Endothelial cell (in vitro differentiated cells): ENCODE data around the gene SVIL. TPM values are rescaled to one million over a fixed set of nuclear protein-coding genes. Genes with fewer than 3 reads are reported as not detected.
A peak's percentile ranks its signal among the peaks of the same experiment; 100 is the strongest.

ENCODE experiments used
- DNase-seq: peaks from one replicate; pipeline ENCODE4 v3.0.0; 2021; ENCODE audit warnings: low spot score
- H3K27ac Mint-ChIP-seq: one replicate; pipeline ENCODE4 v1.8.0; 2021; ENCODE audit warnings: mixed read lengths, inconsistent platforms; ENCODE audit not compliant: unreplicated experiment
- H3K27me3 Mint-ChIP-seq: one replicate; pipeline ENCODE4 v1.8.0; 2021; ENCODE audit warnings: mild to moderate bottlenecking, moderate library complexity, mixed read lengths, inconsistent platforms; ENCODE audit not compliant: unreplicated experiment
- H3K36me3 Mint-ChIP-seq: one replicate; pipeline ENCODE4 v1.8.0; 2021; ENCODE audit warnings: mild to moderate bottlenecking, low read depth, mixed read lengths, inconsistent platforms; ENCODE audit not compliant: unreplicated experiment
- H3K4me1 Mint-ChIP-seq: one replicate; pipeline ENCODE4 v1.8.0; 2021; ENCODE audit warnings: mild to moderate bottlenecking, mixed read lengths, inconsistent platforms; ENCODE audit not compliant: unreplicated experiment
- H3K4me3 Mint-ChIP-seq: one replicate; pipeline ENCODE4 v1.8.0; 2021; ENCODE audit warnings: mild to moderate bottlenecking, mixed read lengths, inconsistent platforms; ENCODE audit not compliant: unreplicated experiment
- H3K9me3 Mint-ChIP-seq: one replicate; pipeline ENCODE4 v1.8.0; 2021; ENCODE audit warnings: mixed read lengths, inconsistent platforms; ENCODE audit not compliant: unreplicated experiment
- CTCF ChIP-seq: fragments of 200-600 bp; sonication (generic); IDR thresholded peaks from one replicate; pipeline ENCODE4 v1.5.0; 2021; ENCODE audit warnings: antibody characterized with exemption; ENCODE audit not compliant: unreplicated experiment
- total RNA-seq: library from RNA; stranded (reverse); fragmentation: NEBNext Ultra II Directional; extraction: Animal tissue kit (Norgen Biotek cat#: 25700); gene quantifications from one replicate; pipeline ENCODE4 v1.2.1, GENCODE V29; 2021; ENCODE audit not compliant: unreplicated experiment

Gene SVIL
- total RNA-seq, 1 donor from 2014 or later = 125 TPM

GRCh38 chr10:29649561-29650551 is 15.1 kb upstream of the SVIL start:
- Mint-ChIP-seq H3K4me1 (peaks cover 18% of the 10 kb centered on the region), H3K27ac (no peak overlapping the region), H3K4me3 (no peak overlapping the region), H3K27me3 (peaks cover 4% of the 10 kb centered on the region), H3K36me3 (peaks cover 25% of the 10 kb centered on the region), H3K9me3 (no peaks in the 10 kb centered on the region)
- DNase-seq = no peak
- no peak for TF ChIP-seq CTCF

GRCh38 chr10:29648983-29649268 is 14.2 kb upstream of the SVIL start:
- no peak for TF ChIP-seq CTCF
- peaks cover 4% of the 10 kb centered on the region for H3K27me3 Mint-ChIP-seq
- peaks cover 26% of the 10 kb centered on the region for H3K36me3 Mint-ChIP-seq
- H3K4me1 Mint-ChIP-seq = peaks cover 18% of the 10 kb centered on the region
- no peak overlapping the region for H3K27ac Mint-ChIP-seq
- H3K9me3 Mint-ChIP-seq = no peaks in the 10 kb centered on the region
- no peak for DNase-seq
- H3K4me3 Mint-ChIP-seq = no peak overlapping the region

- Mint-ChIP-seq H3K4me1 (peaks cover 18% of the 10 kb centered on the region), H3K9me3 (no peaks in the 10 kb centered on the region), H3K27me3 (peaks cover 4% of the 10 kb centered on the region), H3K36me3 (peaks cover 30% of the 10 kb centered on the region), H3K27ac (peak overlapping the region; percentile 38), H3K4me3 (no peak overlapping the region)
- TF ChIP-seq CTCF = no peak
- DNase-seq = no peak
Measured at GRCh38 chr10:29648114-29648982, 13.6 kb upstream of the SVIL start.

- peaks cover 31% of the 10 kb centered on the region for H3K36me3 Mint-ChIP-seq
- DNase-seq = no peak
- H3K9me3 Mint-ChIP-seq = no peaks in the 10 kb centered on the region
- no peak overlapping the region for H3K27ac Mint-ChIP-seq
- H3K4me3 Mint-ChIP-seq = no peak overlapping the region
- TF ChIP-seq CTCF = no peak
- peaks cover 4% of the 10 kb centered on the region for H3K27me3 Mint-ChIP-seq
- H3K4me1 Mint-ChIP-seq = peaks cover 18% of the 10 kb centered on the region
Measured at GRCh38 chr10:29647478-29647877, 12.7 kb upstream of the SVIL start.
